Stimulated activated naive CD4-positive, alpha-beta T cell treated with Interleukin-2 at 50 U/mL for 16 hours (primary cell): ENCODE results near the gene CMSS1.
"Not testable (repeated sequence)": the region's sequence is repeated elsewhere in the genome, so short reads cannot be mapped to it uniquely, and the experiment has no call there.

ENCODE experiments used
- DNase-seq: peaks from one replicate; lab custom pipeline; 2025; lab: John Stamatoyannopoulos, UW

Gene CMSS1

GRCh38 chr3:99818818-99819217, 1.2 kb downstream of the CMSS1 start:
- no peak for DNase-seq

DNA sequence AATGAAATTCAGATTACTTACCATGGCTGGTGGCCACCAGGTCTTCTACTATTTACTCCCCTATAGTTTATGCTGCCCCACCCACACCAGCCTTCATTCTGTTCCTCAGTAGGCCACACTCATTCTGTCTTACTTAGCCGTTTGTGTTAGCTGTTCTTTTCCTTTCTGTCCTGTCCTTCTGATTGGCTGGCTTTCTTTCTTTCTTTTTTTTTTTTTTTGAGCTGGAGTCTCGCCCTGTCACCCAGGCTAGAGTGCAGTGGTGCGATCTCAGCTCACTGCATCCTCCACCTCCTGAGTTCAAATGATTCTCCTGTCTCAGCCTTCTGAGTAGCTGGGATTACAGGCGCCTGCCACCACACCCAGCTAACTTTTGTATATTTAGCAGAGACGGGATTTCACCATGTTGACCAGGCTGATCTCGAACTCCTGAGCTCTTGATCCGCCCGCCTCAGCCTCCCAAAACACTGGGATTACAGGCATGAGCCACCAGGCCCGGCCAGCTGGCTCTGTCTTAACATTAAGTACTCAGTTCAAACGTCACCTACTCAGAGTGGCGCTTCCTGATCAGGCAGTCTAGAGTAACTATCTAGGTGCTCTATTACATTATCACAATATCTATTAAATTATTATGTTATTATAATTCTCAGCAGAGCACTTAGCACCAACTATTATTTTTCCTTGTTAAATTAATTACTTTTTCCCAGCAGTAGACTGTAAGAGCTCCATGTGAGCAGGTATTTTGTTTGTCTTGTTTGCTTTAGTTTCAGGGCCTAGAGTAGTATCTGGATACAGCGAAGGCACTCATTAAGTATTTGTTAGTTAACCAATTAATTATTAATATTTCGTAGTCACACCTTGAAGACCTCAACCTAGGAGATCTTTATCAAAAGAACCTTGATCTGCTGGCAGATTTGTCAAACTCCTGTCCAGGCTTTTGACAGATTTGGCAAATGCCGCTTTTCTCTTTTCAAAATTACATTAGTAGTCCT, 6.4 kb downstream of the CMSS1 start:
- no peak for DNase-seq

DNA sequence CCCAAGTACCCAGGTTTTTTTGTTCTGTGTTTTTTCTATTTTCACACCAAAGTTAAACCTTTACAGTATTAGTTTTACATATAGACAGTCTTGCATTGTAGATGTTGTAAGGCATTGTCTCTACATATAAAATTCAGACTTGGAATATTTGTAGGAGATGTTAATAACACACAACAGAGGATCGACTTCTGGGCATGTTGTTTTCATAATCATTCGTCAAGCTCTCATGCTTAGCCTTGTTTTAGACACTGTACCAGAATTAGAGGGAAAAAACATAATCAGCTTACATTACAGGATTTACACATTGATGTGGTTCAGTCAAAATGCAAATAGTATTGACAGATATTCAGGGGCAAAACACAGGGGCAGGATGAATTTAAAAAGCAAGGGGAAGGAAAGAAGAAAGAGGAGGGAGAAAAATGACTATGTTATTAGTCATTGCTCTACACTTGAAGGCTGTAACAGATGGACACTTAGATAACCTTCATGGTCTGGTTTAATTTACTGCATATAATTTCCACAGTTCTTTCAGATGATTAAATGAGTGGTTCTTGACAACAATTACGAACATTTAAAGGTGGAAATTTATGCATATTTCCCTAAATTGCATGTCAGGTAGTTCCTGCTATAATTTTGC, 7.5 kb downstream of the CMSS1 start:
- DNase-seq, result no peak

DNA sequence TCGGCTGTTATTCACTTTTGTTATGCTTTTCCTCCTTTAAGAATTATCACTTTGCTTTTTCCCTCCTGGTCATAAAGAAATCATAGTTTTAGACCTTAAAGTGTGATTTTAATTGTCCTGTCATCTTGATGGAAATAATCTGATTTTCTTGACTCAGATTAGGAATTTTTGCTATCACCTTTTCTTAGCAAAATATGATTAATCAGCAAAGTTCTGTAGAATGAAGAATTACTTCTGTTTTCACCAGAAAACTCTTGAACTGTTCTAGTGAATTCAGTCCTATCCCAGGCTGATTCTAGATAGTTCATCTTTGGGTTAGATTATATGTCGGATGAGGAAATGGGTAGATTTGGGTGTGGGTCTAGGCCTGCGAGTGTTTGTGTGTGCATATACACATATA, 12.2 kb downstream of the CMSS1 start:
- no peak for DNase-seq

DNA sequence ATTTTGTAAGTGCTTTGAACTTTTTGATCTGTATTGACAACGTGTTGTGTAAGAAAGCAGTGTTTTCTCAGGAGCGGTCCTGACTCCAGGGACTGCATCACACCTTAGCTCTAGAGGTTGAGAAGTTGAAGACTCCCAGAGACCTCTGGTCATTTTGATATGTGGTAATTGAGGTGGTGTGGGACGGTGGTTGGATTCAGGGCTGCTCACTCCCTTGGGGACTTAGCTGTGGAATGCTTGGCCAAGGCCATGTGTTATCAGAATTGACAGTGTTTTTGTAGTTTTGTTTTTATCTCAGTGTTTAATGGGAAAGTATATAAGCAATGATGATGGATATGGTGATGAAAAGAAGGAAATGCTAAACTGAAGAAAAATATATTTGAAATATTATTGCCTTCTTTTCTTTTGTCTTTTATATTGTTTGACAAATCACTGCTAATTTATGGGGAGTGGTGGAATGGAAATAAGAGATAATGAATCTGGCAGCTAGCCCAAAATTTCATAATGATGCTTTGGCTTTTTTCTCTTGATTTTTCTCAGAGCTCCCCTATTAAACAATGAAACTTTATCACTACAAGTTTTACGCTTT, 16.0 kb downstream of the CMSS1 start:
- no peak for DNase-seq

DNA sequence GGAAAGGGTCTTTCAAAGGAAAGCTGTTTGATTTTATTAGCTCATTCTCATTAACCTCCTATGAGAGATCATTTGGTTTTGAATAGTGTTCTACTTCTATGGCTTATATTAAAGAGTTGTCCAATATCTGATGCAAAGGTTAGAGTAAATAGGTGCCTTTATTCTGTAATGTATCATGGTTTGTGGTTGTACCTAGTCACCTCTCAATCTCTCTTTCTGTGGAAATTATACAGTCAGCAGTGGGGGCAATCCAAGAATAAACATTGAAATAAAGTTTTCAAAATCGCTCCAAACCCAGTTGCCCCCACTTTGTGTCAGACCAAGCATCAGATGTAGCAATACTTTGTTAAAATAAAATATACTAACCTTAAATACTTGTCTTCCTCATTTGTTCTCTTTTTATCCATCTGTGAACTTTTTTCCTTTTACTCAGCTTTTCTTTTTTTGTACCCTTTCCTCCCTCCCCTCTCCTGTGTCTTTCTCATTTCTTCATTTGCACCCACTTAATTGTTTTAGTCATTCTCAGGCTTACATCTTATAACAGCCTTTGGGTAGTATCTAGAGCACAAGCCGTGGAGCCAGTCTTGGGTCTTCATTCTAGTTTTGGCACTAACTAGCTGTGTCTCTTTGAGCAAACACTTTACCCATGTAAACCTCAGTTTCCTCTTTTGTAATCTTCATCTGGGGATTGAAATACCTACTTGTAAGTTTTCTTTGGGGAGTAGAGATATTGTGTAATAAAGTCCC, 16.7 kb downstream of the CMSS1 start:
- no peak for DNase-seq

GRCh38 chr3:99836681-99837080, 19.0 kb downstream of the CMSS1 start:
- no peak for DNase-seq

DNA sequence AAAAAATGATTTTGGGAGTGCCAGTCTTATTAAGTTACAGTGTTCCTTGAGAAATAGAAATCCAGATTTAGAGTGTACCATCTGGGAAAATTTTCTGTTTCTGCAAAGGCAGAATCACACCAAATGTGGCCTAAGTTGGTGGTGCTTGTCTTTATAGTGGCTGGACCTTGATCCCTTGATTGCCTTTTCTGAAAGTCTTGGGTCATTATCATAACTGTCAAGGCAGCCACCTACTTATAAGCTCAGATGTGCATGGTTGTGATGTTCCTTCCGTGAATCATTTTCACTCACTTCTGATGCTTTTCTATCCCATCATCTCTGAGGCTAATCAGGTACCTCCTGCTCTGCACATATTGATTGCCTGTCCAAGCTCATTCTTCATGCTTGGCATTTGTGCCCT, 20.1 kb downstream of the CMSS1 start:
- no peak for DNase-seq

GRCh38 chr3:99838755-99839154, 21.1 kb downstream of the CMSS1 start:
- no peak for DNase-seq

DNA sequence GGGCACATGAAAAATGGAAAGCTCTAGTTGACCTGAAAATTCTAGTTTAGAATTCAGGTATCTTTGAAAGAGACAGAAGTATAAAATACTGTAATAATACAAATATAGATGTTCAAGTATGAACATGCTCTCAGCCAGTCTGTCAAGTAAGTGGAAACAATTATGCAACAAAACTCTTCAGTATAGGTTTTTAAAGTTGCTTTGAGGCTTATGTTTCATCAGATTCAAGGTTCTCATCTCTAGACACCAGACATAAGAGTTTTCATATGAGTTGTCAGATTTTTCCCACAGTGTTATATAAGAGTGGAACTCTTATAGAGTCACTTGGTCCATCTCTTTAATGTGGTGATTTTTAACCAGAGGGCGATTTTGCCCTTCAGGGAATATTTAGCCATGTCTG, 22.0 kb downstream of the CMSS1 start:
- DNase-seq, result no peak

GRCh38 chr3:99841949-99842348, 24.3 kb downstream of the CMSS1 start:
- not testable (repeated sequence) for DNase-seq

- no peak for DNase-seq
Observed at GRCh38 chr3:99842826-99843589, 25.3 kb downstream of the CMSS1 start.

DNA sequence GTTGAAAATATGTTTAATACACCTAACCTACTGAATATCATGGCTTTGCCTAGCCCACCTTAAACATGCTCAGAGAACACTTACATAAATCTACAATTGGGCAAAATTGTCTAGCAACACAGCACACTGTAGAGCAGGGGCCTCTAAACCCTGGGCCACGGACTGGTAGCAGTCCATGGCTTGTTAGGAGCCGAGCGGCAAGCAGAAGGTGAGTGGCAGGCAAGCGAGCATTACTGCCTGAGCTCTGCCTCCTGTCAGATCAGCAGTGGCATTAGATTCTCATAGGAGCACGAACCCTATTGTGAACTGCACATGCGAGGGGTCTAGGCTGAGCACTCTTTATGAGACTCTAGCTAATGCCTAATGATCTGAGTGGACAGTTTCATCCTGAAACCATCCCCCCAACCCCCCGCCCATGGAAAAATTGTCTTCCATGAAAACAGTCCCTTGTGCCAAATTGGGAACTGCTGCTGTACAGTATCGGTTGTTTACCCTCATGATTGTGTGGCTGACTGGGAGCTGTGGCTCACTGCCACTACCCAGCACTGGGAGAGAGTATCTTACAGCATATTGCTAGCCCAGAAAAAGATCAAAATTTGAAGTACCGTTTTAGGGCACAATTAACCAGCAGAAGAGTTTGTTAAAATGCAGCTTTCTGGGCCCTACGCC, 26.1 kb downstream of the CMSS1 start:
- no peak for DNase-seq

DNA sequence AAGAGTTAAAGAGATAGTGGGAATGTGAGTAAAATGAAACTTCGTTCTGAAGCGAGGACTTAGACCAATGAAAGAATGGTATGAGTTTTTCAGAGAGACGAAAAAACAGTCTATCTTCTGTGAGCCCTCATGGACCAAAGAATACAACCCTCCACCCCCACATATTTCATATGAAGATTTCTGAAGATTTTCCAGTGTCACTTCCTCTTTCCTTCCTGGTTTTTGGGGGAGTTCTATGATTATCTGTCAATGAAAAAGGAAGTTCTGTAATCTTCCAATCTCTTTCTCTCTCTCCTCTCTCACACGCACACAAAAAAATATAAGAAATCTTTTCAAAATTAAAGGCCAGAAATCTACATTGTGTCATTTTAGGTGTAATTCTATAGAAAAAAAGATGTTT, 27.7 kb downstream of the CMSS1 start:
- DNase-seq, result no peak

DNA sequence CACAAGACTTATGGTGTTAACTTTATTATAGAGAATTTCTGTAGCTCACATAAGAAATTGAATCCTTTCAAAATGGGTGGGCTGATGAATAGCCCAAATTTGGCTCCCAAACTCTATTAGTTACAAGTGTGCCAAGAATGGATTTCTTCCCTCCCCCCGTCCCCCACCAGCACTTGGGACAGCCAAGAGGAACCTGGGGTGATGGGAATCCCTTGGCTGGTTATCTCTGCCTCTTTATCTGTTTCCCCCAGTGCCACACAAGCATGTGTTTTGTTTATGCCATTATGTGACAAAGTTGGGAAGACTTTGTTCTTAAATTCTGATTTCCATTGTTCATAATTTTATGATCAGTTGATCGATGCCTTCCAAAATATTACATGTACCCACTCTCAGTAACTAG, 28.3 kb downstream of the CMSS1 start:
- no peak for DNase-seq

- no peak for DNase-seq
Observed at GRCh38 chr3:99846477-99847160, 29.0 kb downstream of the CMSS1 start.

GRCh38 chr3:99848433-99848832, 30.8 kb downstream of the CMSS1 start:
- DNase-seq, result no peak

DNA sequence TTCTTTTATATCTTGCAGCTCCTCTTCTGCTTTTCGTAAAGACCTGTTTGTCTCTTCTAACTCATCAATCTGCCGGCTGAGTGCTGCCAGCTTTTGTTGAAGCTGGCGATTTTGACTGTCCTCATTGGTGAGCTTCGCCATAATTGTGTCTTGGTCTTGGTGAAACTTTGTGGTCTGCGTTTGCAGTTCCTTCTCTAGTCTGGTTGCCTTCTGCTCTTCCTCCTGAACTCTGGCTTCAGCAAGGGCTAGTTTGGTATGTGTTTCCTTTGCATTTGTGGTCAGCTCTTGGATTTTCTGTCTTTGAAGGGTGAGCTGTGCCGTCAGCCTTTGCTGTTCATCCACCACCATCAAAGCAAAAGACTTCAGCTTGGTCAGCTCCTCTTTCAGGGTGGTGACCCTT, 32.9 kb downstream of the CMSS1 start:
- DNase-seq, result no peak

- DNase-seq, result no peak
Observed at GRCh38 chr3:99851955-99852354, 34.3 kb downstream of the CMSS1 start.

- DNase-seq, result no peak
Observed at GRCh38 chr3:99852851-99853250, 35.2 kb downstream of the CMSS1 start.
